Liver (tissue), 9 donors: Measurements from ENCODE around the gene ADCY7. TPM values are rescaled to one million over a fixed set of nuclear protein-coding genes. Genes with fewer than 3 reads are reported as not detected.

Experiments
- DNase-seq: peaks from one replicate; pipeline ENCODE4 v3.0.0-alpha.2; 2017; ENCODE audit warnings: low spot score
- H3K27ac ChIP-seq, 2 donors: one replicate each; pipeline ENCODE4 v1.7.0; 2013; ENCODE audit warnings: inconsistent platforms in 2 of 2, low read length in 2 of 2, control low read depth in 1 of 2, low read depth in 1 of 2, mild to moderate bottlenecking in 1 of 2
- H3K27me3 ChIP-seq, 4 donors: one replicate each; pipeline versions ENCODE4 v1.6.1 to v1.7.0; 2013; ENCODE audit warnings: low read length in 3 of 4, inconsistent platforms in 1 of 4, mild to moderate bottlenecking in 1 of 4, moderate library complexity in 1 of 4; ENCODE audit not compliant: control insufficient read depth in 4 of 4, insufficient read depth in 4 of 4
- H3K36me3 ChIP-seq, 4 donors: one replicate each; pipeline versions ENCODE4 v1.6.1 to v1.7.0; 2013; ENCODE audit warnings: low read length in 3 of 4, mild to moderate bottlenecking in 3 of 4, low read depth in 1 of 4, moderate library complexity in 1 of 4; ENCODE audit not compliant: control insufficient read depth in 4 of 4, insufficient read depth in 3 of 4
- H3K4me1 ChIP-seq, 4 donors: one replicate each; pipeline versions ENCODE4 v1.6.1 to v1.7.0; 2013; ENCODE audit warnings: low read length in 3 of 4, mild to moderate bottlenecking in 3 of 4, moderate library complexity in 1 of 4; ENCODE audit not compliant: control insufficient read depth in 4 of 4, insufficient read depth in 4 of 4
- H3K4me3 ChIP-seq, 3 donors: one replicate each; pipeline versions ENCODE4 v1.6.1 to v1.7.0; 2013; ENCODE audit warnings: low read length in 3 of 3, control low read depth in 1 of 3, low read depth in 1 of 3, mild to moderate bottlenecking in 1 of 3
- H3K9ac ChIP-seq, 2 donors: one replicate each; pipeline ENCODE4 v1.7.0; 2013; ENCODE audit warnings: low read length in 2 of 2, mild to moderate bottlenecking in 2 of 2, moderate library complexity in 2 of 2, control low read depth in 1 of 2, low read depth in 1 of 2
- H3K9me3 ChIP-seq, 4 donors: one replicate each; pipeline versions ENCODE4 v1.6.1 to v1.7.0; 2013; ENCODE audit warnings: low read length in 3 of 4; ENCODE audit not compliant: control insufficient read depth in 4 of 4
- CTCF ChIP-seq: fragments of 150-350 bp; IDR thresholded peaks from 2 replicates; pipeline ENCODE4 v1.5.1; 2017; ENCODE audit warnings: improper control_type of control experiment, low read depth, low read length; ENCODE audit not compliant: missing input control
- EGR1 ChIP-seq, 2 donors: IDR thresholded peaks; 2 replicates each; pipeline ENCODE4 v1.6.1; 2016 to 2018; ENCODE audit warnings: antibody characterized with exemption in 2 of 2, low read depth in 2 of 2
- FOXA1 ChIP-seq: IDR thresholded peaks from 2 replicates; pipeline ENCODE4 v1.6.1; 2016; ENCODE audit warnings: antibody characterized with exemption
- FOXA2 ChIP-seq: IDR thresholded peaks from 2 replicates; pipeline ENCODE4 v1.6.1; 2016; ENCODE audit warnings: antibody characterized with exemption
- GABPA ChIP-seq, 2 donors: IDR thresholded peaks in 1 of 2; conservative IDR thresholded peaks in 1 of 2; 2 replicates each; pipeline ENCODE4 v1.6.1; 2016; ENCODE audit warnings: antibody characterized with exemption in 2 of 2, mild to moderate bottlenecking in 1 of 2, moderate library complexity in 1 of 2
- HNF4G ChIP-seq: IDR thresholded peaks from 2 replicates; pipeline ENCODE4 v1.6.1; 2016; ENCODE audit warnings: antibody characterized with exemption
- JUND ChIP-seq, 2 donors: IDR thresholded peaks; 2 replicates each; pipeline ENCODE4 v1.6.1; 2016; ENCODE audit warnings: antibody characterized with exemption in 2 of 2
- NR2F2 ChIP-seq: IDR thresholded peaks from 2 replicates; pipeline ENCODE4 v1.6.1; 2016; ENCODE audit warnings: antibody characterized with exemption
- RAD21 ChIP-seq, 2 donors: IDR thresholded peaks; 2 replicates each; pipeline ENCODE4 v1.6.1; 2016; ENCODE audit warnings: antibody characterized with exemption in 2 of 2, mild to moderate bottlenecking in 2 of 2
- RXRA ChIP-seq, 2 donors: IDR thresholded peaks; 2 replicates each; pipeline ENCODE4 v1.6.1; 2017 to 2018; ENCODE audit warnings: antibody characterized with exemption in 2 of 2, mild to moderate bottlenecking in 1 of 2
- SP1 ChIP-seq: IDR thresholded peaks from 2 replicates; pipeline ENCODE4 v1.6.1; 2018; ENCODE audit warnings: antibody characterized with exemption, mild to moderate bottlenecking
- TAF1 ChIP-seq: conservative IDR thresholded peaks from 2 replicates; pipeline ENCODE4 v1.6.1; 2016; ENCODE audit warnings: antibody characterized with exemption, mild to moderate bottlenecking
- YY1 ChIP-seq: IDR thresholded peaks from 2 replicates; pipeline ENCODE4 v1.6.1; 2016; ENCODE audit warnings: antibody characterized with exemption, mild to moderate bottlenecking
- WGBS: extraction: QIAGEN DNeasy Blood & Tissue Kit; methylation state at CpG from one replicate; pipeline ENCODE4 v1.1.7; 2013; 5-methylcytosine and 5-hydroxymethylcytosine counted together
- polyA plus RNA-seq, 2 donors: library from polyadenylated mRNA; stranded (reverse) in 1 of 2; unstranded in 1 of 2; fragments of 200-250 nt in 1 of 2; fragments of >200 nt in 1 of 2; fragmentation: Nextera tagmentation in 1 of 2; extraction: Ambion mirVana in 1 of 2; gene quantifications; one replicate each; pipeline versions ENCODE4 v1.2.1 to v1.2.3, GENCODE V29; 2013 to 2015
- total RNA-seq, 2 donors: library from RNA; depleted of rRNA; stranded (reverse); fragments of >200 nt; gene quantifications; one replicate each; pipeline ENCODE4 v1.2.3, GENCODE V29; 2014
- TF ChIP-seq, protein P1 (sequence below): IDR thresholded peaks from 2 replicates; pipeline ENCODE4 v1.6.1; 2016; ENCODE audit warnings: antibody characterized with exemption
- TF ChIP-seq, protein P2 (sequence below): IDR thresholded peaks from 2 replicates; pipeline ENCODE4 v1.6.1; 2016; ENCODE audit warnings: antibody characterized with exemption, mild to moderate bottlenecking
- TF ChIP-seq, protein P3 (sequence below): IDR thresholded peaks from 2 replicates; pipeline ENCODE4 v1.6.1; 2016; ENCODE audit warnings: antibody characterized with exemption
- donor health status: healthy.
- donor health status: healthy.
- donor health status: healthy.
- donor health status: healthy.
- donor health status: healthy.

Gene ADCY7
- total and polyA plus RNA-seq, 4 donors, result 1.8 to 43.9 (median 7.4) TPM

- Histone ChIP-seq H3K9me3 (no peaks in the 10 kb centered on the region), H3K4me3 (no peak overlapping the region), H3K9ac (no peak overlapping the region), H3K36me3 (peaks cover 0 to 23% (median 14%) of the 10 kb centered on the region in 4 donors), H3K27ac (no peak overlapping the region), H3K27me3 (no peaks in the 10 kb centered on the region), H3K4me1 (no peaks in the 10 kb centered on the region)
- TF ChIP-seq FOXA1 (no peak), RAD21 (IDR thresholded peaks at IDR 0.05) (no peak), YY1 (no peak), SP1 (no peak), TAF1 (no peak), CTCF (no peak), JUND (IDR thresholded peaks at IDR 0.05) (no peak), NR2F2 (no peak)
- TF ChIP-seq, protein P1, sequence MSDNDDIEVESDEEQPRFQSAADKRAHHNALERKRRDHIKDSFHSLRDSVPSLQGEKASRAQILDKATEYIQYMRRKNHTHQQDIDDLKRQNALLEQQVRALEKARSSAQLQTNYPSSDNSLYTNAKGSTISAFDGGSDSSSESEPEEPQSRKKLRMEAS, result no peak
- no peak for DNase-seq
- 92% methylated on average over 4 of the region's 4 CpGs for WGBS
Observed at GRCh38 chr16:50311134-50311528, 44.8 kb downstream of the ADCY7 start.

GRCh38 chr16:50311891-50312501 is 45.6 kb downstream of the ADCY7 start:
- no peak for DNase-seq
- Histone ChIP-seq H3K27me3 (no peaks in the 10 kb centered on the region), H3K9ac (no peak overlapping the region), H3K9me3 (no peaks in the 10 kb centered on the region), H3K4me3 (no peak overlapping the region), H3K27ac (no peak overlapping the region), H3K4me1 (no peaks in the 10 kb centered on the region), H3K36me3 (peaks cover 0 to 31% (median 23%) of the 10 kb centered on the region in 4 donors)
- TF ChIP-seq TAF1 (no peak), EGR1 (IDR thresholded peaks at IDR 0.05; ENCODE audit: low read depth in 2 of 2) (no peak), RXRA (IDR thresholded peaks at IDR 0.05) (no peak), FOXA2 (no peak), NR2F2 (no peak), CTCF (no peak), HNF4G (no peak), SP1 (no peak), JUND (IDR thresholded peaks at IDR 0.05) (no peak), YY1 (no peak), GABPA (IDR thresholded peaks at IDR 0.05 in 1 of 2, conservative IDR thresholded peaks at IDR 0.05 in 1 of 2) (no peak), RAD21 (IDR thresholded peaks at IDR 0.05) (no peak), FOXA1 (no peak)
- TF ChIP-seq, protein P2, sequence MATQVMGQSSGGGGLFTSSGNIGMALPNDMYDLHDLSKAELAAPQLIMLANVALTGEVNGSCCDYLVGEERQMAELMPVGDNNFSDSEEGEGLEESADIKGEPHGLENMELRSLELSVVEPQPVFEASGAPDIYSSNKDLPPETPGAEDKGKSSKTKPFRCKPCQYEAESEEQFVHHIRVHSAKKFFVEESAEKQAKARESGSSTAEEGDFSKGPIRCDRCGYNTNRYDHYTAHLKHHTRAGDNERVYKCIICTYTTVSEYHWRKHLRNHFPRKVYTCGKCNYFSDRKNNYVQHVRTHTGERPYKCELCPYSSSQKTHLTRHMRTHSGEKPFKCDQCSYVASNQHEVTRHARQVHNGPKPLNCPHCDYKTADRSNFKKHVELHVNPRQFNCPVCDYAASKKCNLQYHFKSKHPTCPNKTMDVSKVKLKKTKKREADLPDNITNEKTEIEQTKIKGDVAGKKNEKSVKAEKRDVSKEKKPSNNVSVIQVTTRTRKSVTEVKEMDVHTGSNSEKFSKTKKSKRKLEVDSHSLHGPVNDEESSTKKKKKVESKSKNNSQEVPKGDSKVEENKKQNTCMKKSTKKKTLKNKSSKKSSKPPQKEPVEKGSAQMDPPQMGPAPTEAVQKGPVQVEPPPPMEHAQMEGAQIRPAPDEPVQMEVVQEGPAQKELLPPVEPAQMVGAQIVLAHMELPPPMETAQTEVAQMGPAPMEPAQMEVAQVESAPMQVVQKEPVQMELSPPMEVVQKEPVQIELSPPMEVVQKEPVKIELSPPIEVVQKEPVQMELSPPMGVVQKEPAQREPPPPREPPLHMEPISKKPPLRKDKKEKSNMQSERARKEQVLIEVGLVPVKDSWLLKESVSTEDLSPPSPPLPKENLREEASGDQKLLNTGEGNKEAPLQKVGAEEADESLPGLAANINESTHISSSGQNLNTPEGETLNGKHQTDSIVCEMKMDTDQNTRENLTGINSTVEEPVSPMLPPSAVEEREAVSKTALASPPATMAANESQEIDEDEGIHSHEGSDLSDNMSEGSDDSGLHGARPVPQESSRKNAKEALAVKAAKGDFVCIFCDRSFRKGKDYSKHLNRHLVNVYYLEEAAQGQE, result no peak
- TF ChIP-seq, protein P1, result no peak
- TF ChIP-seq, protein P3, sequence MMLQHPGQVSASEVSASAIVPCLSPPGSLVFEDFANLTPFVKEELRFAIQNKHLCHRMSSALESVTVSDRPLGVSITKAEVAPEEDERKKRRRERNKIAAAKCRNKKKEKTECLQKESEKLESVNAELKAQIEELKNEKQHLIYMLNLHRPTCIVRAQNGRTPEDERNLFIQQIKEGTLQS, result no peak
- 93% methylated on average over 22 of the region's 22 CpGs for WGBS
